ENCODE measurements around the gene ATG9B. TPM values are rescaled to one million over a fixed set of nuclear protein-coding genes. Genes with fewer than 3 reads are reported as not detected.
"Not testable (repeated sequence)": the region's sequence is repeated elsewhere in the genome, so short reads cannot be mapped to it uniquely, and the experiment has no call there.

ATG9B gene
- total and polyA plus RNA-seq, 5 experiments from 2014 or later = 9.2 to 42.2 (median 34.6) TPM

DNA sequence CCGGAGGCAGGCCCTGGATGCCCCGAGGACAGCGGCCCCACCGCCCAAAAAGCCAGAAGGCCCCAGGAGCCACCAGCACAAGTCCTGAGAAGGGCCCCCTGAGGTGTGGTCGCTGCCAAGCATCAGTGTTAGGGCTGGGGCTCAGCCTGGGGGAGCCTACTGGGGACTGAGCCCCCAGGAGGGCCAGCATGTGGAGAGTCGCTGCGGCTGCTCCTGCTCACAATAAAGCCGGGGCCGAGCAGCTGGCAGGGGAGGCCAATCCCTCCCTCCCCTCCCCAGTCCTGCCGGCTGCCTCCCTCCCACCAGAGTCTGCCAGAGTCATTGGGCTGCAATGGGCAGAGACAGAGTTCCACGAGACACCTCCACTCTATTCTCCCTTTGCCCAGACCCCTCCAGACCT is 21.0 kb upstream of the ATG9B start:
- DNase-seq = no peak
- Mint-ChIP-seq H3K9me3 (no peaks in the 10 kb centered on the region), H3K4me3 (no peak overlapping the region), H3K27me3 (no peaks in the 10 kb centered on the region), H3K4me1 (peaks cover 0 to 6% (median 1%) of the 10 kb centered on the region in 4 donors), H3K27ac (peak overlapping the region in 1 of 10 donors; percentile 53), H3K36me3 (peaks cover 0 to 17% (median 0%) of the 10 kb centered on the region in 3 donors)
- no peak for ATAC-seq
- POLR2A ChIA-PET = interaction anchor here (0.9 to 1.7 kb wide), 2 partner anchors 31 to 66 kb away, joined by 3 to 4 read pairs; no protein-coding TSS in a partner anchor

DNA sequence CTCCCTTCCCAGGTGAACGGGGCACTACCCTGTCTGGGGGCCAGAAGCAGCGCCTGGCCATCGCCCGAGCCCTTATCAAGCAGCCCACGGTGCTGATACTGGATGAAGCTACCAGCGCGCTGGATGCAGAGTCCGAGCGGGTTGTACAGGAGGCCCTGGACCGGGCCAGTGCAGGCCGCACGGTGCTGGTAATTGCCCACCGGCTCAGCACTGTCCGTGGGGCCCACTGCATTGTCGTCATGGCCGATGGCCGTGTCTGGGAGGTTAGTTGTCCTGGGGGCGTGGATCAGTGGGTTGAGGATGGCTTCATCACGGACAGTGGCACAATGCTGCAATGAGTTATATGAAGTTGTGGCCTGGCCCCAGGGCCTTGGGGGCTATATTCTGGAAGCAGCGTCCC is 19.7 kb upstream of the ATG9B start:
- no peaks in the 10 kb centered on the region for H3K27me3 Mint-ChIP-seq
- H3K9me3 Mint-ChIP-seq = no peaks in the 10 kb centered on the region
- H3K36me3 Mint-ChIP-seq = peaks cover 0 to 17% (median 0%) of the 10 kb centered on the region in 3 donors
- POLR2A ChIA-PET = interaction anchor here (0.6 to 1.7 kb wide), 2 partner anchors 30 to 179 kb away, joined by 4 read pairs; no protein-coding TSS in a partner anchor
- H3K4me1 Mint-ChIP-seq = peaks cover 0 to 11% (median 10%) of the 10 kb centered on the region in 4 donors
- DNase-seq (no peak), ATAC-seq (no peak)
- no peak overlapping the region for H3K27ac Mint-ChIP-seq
- H3K4me3 Mint-ChIP-seq = no peak overlapping the region

DNA sequence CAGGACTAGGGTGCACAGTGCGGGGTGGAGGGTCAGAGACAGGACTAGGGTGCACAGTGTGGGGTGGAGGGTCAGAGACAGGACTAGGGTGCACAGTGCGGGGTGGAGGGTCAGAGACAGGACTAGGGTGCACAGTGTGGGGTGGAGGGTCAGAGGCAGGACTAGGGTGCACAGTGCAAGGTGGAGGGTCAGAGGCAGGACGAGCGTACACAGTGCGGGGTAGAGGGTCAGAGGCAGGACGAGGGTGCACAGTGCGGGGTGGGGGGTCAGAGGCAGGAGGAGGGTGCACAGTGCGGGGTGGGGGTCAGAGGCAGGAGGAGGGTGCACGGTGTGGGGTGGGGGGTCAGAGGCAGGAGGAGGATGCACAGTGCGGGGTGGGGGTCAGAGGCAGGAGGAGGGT is 19.2 kb upstream of the ATG9B start:
- ATAC-seq, H3K4me3 Mint-ChIP-seq, H3K27ac Mint-ChIP-seq, POLR2A ChIA-PET, DNase-seq, H3K9me3 Mint-ChIP-seq, H3K27me3 Mint-ChIP-seq: not testable (repeated sequence)
- peaks cover 0 to 17% (median 0%) of the 10 kb centered on the region in 3 donors for H3K36me3 Mint-ChIP-seq
- H3K4me1 Mint-ChIP-seq = peaks cover 0 to 11% (median 10%) of the 10 kb centered on the region in 4 donors

DNA sequence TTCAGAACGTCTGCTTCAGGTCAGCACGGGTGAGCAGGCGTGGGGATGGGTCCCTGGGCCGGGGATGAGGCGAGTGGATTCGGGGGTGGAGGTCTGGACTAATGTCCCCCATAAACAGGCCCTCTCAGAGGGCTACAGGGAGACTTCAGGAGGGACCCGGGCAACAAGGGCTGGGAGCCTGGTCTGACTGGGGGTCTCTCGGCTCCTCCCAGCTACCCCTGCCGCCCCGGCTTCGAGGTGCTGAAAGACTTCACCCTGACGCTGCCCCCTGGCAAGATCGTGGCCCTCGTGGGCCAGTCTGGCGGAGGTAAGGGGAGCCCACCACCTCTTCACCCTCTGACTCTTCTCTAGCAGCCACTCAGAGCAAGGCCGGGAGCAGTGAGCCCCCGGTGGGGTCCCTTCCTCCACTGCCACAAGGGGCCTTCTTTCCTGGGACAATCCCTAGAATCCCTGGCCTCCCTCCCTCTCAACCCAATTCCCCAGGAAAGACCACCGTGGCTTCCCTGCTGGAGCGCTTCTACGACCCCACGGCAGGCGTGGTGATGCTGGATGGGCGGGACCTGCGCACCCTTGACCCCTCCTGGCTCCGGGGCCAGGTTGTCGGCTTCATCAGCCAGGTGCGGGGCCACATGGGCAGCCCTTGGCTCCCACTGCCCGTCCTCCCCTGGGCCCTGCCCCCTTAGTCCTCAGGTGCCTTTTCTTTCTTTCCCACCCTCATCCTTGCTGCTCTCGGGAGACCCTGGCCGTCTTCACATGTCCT is 16.5 kb upstream of the ATG9B start:
- H3K9me3 Mint-ChIP-seq = no peaks in the 10 kb centered on the region
- ATAC-seq = no peak
- peaks cover 0 to 29% (median 5%) of the 10 kb centered on the region in 3 donors for H3K36me3 Mint-ChIP-seq
- H3K4me3 Mint-ChIP-seq = no peak overlapping the region
- H3K27ac Mint-ChIP-seq = no peak overlapping the region
- peaks cover 0 to 10% (median 9%) of the 10 kb centered on the region in 4 donors for H3K4me1 Mint-ChIP-seq
- no peaks in the 10 kb centered on the region for H3K27me3 Mint-ChIP-seq
- no peak for DNase-seq
- POLR2A ChIA-PET = interaction anchor here (1.0 to 1.8 kb wide), 2 partner anchors 11 to 12 kb away, joined by 4 to 6 read pairs; partner anchors contain the start of gene ABCB8

DNA sequence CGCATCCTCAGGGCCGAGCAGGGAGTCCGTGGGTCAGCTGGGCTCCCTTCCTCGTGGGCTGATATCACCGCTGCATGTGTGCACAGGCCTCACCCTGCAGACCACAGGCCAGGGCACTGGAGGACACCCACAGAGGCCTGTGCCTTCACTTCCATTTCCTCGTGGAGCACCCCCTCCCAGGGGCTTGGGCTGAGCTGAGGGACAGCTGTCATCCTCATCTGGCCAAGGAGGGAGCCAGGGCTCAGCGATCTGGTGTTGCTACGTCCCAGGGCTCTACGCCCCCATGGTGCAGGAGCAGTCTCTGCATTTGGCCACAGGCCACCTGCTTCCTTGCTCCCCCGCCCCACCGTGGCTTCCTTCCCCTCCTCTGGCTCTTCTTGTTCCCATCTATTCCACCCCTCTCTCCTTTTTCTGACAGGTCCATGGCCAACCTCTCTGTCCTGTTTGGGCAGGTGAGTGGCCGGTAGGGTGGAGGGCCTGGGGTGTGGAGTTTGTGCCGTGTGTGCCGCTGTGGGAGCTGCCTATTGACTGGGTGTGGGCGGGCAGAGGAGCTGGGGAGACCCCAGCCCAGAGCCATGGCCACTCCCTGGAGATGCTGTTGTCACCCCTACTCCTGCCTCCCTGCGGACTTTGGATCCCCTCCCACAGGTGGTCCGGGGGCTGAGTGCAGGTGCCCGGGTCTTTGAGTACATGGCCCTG is 15.7 kb upstream of the ATG9B start:
- Mint-ChIP-seq H3K27ac (peak overlapping the region in 2 of 10 donors; percentile 48 to 58), H3K9me3 (no peaks in the 10 kb centered on the region), H3K4me3 (no peak overlapping the region)

DNA sequence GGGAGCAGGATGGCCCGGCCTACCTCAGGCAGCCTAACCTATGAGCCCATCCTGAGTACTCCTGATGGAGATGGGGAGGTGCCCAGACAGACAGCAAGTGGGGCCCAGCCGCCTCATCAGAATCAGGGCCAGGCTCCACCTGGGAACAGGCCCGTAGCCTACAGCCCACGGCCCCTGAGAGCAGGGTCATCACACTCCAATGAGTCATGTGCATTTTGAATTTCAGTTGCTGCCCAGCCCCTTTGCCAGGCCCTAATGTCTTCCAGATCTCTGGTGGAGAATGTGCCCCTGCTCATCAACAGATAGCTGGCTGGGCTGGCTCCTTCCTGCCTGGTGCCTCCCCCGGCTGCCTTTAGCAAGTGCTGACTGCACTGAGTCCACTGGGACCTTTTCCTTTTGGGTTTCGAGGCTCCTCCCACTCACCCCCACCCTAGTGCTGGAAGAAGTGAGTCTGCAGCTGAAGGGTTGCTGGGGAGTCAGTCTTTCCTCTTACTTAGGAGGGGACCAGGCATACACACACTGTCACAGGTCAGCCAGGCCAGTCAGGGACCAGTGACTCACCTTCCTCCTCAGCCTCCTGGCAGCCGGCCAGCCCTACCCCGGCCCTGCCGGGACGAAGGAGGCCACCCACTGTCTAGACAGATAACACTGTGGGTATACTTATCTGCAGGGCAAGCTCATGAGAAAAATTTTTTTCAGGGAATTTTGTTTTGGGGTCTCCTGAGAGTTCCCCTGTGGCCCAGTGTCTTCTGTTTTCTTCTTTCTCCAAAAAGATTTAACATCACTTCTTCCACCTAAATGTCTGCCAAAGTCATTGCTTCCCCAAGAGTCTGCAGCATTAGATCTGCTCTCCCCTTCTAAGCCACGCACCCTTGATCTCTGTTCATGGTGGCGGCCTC is 14.9 kb upstream of the ATG9B start:
- no peak for DNase-seq
- H3K4me1 Mint-ChIP-seq = peaks cover 0 to 10% (median 9%) of the 10 kb centered on the region in 4 donors
- H3K27ac Mint-ChIP-seq = peak overlapping the region in 4 of 10 donors; percentile 36 to 59 (median 53)
- H3K9me3 Mint-ChIP-seq = no peaks in the 10 kb centered on the region
- POLR2A ChIA-PET = interaction anchor here (0.7 kb wide), 1 partner anchor 664 kb away, joined by 3 read pairs; no protein-coding TSS in a partner anchor
- ATAC-seq = peak in 1 of 2 donors; percentile 46
- peaks cover 0 to 24% (median 5%) of the 10 kb centered on the region in 3 donors for H3K36me3 Mint-ChIP-seq
- no peaks in the 10 kb centered on the region for H3K27me3 Mint-ChIP-seq
- no peak overlapping the region for H3K4me3 Mint-ChIP-seq

More for the DNA sequence above, 15.7 kb upstream of the ATG9B start:
- DNase-seq = no peak
- H3K27me3 Mint-ChIP-seq = no peaks in the 10 kb centered on the region
- ATAC-seq = peak in 1 of 2 donors; percentile 22
- H3K36me3 Mint-ChIP-seq = peaks cover 0 to 28% (median 5%) of the 10 kb centered on the region in 3 donors
- POLR2A ChIA-PET = interaction anchor here (0.7 to 1.0 kb wide), 2 partner anchors 10 to 665 kb away, joined by 3 to 4 read pairs; no protein-coding TSS in a partner anchor
- peaks cover 0 to 10% (median 9%) of the 10 kb centered on the region in 4 donors for H3K4me1 Mint-ChIP-seq

DNA sequence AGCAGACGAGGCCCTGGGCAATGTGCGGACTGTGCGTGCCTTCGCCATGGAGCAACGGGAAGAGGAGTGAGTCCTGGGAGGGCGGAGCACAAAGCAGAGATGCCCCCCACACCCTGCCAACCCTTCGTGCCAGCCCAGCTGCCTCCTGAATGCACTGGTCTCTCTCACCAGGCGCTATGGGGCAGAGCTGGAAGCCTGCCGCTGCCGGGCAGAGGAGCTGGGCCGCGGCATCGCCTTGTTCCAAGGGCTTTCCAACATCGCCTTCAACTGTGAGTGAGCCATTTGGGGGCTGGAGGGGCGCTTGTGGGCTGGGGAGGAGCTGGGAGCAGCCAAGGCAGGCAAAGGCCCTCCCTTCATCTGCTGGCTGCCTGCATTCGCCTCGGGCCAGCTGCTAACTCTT is 11.6 kb upstream of the ATG9B start:
- Mint-ChIP-seq H3K27ac (peak overlapping the region in 2 of 10 donors; percentile 60 to 83), H3K4me1 (peaks cover 2 to 24% (median 13%) of the 10 kb centered on the region in 4 donors), H3K9me3 (no peaks in the 10 kb centered on the region), H3K27me3 (no peaks in the 10 kb centered on the region), H3K4me3 (no peak overlapping the region), H3K36me3 (peaks cover 0 to 38% (median 7%) of the 10 kb centered on the region in 3 donors)
- POLR2A ChIA-PET = no interaction called here
- ATAC-seq (no peak), DNase-seq (no peak)

DNA sequence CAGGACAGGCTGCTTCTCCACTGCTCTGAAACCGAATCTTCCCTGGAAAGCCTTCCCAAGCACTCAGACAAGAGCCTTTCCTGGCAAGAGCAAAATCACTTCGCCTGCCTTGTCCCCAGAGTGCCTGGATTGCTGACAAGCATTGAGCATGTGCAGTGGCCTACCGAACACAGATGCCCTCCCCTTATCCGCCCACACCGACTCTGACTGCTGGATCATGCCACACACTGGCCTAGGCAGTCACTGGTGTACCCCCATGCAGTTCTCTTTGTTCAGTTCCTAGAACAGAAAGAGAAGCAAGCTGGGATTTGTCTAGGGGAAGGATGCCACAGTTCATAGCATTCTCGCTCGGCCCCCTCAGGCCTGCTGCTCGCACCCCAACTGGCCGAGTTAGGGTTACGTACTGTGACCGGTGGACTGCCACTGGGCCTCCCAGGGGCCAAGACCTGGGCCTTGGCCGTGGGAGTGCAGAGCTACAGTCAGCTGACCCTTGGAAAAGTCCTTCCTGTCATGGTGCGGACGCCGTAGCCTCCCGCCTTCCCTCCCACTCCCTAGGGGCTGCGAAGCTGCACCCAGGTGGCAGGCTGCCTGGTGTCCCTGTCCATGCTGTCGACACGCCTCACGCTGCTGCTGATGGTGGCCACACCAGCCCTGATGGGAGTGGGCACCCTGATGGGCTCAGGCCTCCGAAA is 10.9 kb upstream of the ATG9B start:
- H3K36me3 Mint-ChIP-seq = peaks cover 0 to 38% (median 7%) of the 10 kb centered on the region in 3 donors

DNA sequence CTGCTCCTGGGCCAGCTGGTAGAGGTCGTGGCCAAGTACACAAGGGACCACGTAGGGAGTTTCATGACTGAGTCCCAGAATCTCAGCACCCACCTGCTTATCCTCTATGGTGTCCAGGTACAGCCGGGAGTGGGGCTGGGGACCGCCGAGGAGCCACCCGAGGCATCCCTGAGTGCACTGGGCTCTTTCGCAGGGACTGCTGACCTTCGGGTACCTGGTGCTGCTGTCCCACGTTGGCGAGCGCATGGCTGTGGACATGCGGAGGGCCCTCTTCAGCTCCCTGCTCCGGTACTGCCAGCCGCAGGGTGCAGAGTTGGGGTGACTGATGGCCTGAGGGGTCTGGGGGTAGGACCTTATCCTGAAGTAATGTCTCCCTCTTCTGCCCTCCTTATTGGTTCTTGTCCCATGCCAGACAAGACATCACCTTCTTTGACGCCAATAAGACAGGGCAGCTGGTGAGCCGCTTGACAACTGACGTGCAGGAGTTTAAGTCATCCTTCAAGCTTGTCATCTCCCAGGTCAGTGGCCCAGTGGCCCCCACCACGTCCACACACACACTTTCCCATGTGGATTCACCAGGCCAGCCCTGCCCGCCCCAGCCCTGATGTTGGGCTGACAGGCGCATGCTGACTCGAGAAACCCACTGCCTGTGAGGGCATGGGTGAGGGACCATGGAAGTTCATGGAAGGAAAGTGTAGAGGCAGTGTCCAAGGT is 10.2 kb upstream of the ATG9B start:
- Mint-ChIP-seq H3K27me3 (no peaks in the 10 kb centered on the region), H3K4me1 (peaks cover 2 to 20% (median 13%) of the 10 kb centered on the region in 4 donors), H3K9me3 (no peaks in the 10 kb centered on the region), H3K4me3 (no peak overlapping the region), H3K36me3 (peaks cover 0 to 38% (median 7%) of the 10 kb centered on the region in 3 donors), H3K27ac (peak overlapping the region in 1 of 10 donors; percentile 5)
- POLR2A ChIA-PET = no interaction called here
- DNase-seq (no peak), ATAC-seq (no peak)

More for the DNA sequence above, 10.9 kb upstream of the ATG9B start:
- Mint-ChIP-seq H3K9me3 (no peaks in the 10 kb centered on the region), H3K4me1 (peaks cover 2 to 25% (median 14%) of the 10 kb centered on the region in 4 donors), H3K27ac (peak overlapping the region in 3 of 10 donors; percentile 5 to 83 (median 60)), H3K27me3 (no peaks in the 10 kb centered on the region), H3K4me3 (no peak overlapping the region)
- no peak for ATAC-seq
- DNase-seq = no peak
- POLR2A ChIA-PET = no interaction called here

DNA sequence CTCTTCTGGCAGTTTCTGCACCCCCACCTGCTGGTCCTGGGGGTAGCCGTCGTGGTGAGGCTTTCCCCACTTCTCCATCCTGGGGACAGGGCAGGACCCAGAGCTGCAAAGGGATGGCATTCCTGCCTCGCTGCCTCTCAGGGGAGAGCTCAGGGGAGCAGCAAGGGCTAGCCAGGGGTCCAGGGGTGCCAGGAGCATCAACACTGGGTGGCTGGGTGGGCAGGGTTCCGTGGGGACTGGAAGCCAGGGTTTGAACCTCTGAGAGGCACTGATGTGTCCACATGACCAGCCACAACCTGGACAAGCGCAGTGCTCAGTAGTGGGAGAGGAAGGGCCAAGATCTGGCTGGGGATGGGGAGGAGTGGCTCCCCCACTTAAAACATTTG is 9.6 kb upstream of the ATG9B start:
- Mint-ChIP-seq H3K9me3 (no peaks in the 10 kb centered on the region), H3K36me3 (peaks cover 0 to 38% (median 7%) of the 10 kb centered on the region in 3 donors), H3K4me3 (no peak overlapping the region), H3K4me1 (peaks cover 2 to 21% (median 13%) of the 10 kb centered on the region in 4 donors), H3K27ac (no peak overlapping the region), H3K27me3 (no peaks in the 10 kb centered on the region)
- ATAC-seq (no peak), DNase-seq (no peak)
- POLR2A ChIA-PET = no interaction called here
